Heart left ventricle (tissue), 16 donors: ENCODE measurements around the gene CAMTA2. TPM values are rescaled to one million over a fixed set of nuclear protein-coding genes. Genes with fewer than 3 reads are reported as not detected.

Experiments
- ATAC-seq, 4 donors: fragments of 200-7000 bp; cut with Tn5 transposase; one replicate each; pipeline ENCODE4 v1.9.1; 2020 to 2022; ENCODE audit warnings: moderate library complexity in 4 of 4, mild to moderate bottlenecking in 3 of 4, moderate number of reproducible peaks in 1 of 4
- DNase-seq, 5 donors: peaks; one replicate each; pipeline ENCODE4 v3.0.0-alpha.2; 2020
- H3K27ac ChIP-seq, 12 donors: fragments of 200-600 bp; sonication (generic) in 4 of 12; one replicate each; pipeline versions ENCODE4 v1.5.0 to v1.8.0; 2016 to 2022; ENCODE audit warnings: mild to moderate bottlenecking in 2 of 12
- H3K27me3 ChIP-seq, 9 donors: fragments of 200-600 bp; sonication (generic) in 2 of 9; one replicate each; pipeline versions ENCODE4 v1.5.1 to v1.8.0; 2016 to 2022; ENCODE audit warnings: mild to moderate bottlenecking in 3 of 9
- H3K36me3 ChIP-seq, 9 donors: fragments of 200-600 bp; sonication (generic) in 2 of 9; one replicate each; pipeline versions ENCODE4 v1.5.0 to v1.8.0; 2018 to 2022; ENCODE audit warnings: mild to moderate bottlenecking in 2 of 9
- H3K4me1 ChIP-seq, 12 donors: fragments of 200-600 bp; sonication (generic) in 4 of 12; one replicate each; pipeline versions ENCODE4 v1.5.0 to v1.8.0; 2016 to 2022; ENCODE audit warnings: mild to moderate bottlenecking in 3 of 12
- H3K4me3 ChIP-seq, 12 donors: fragments of 200-600 bp; sonication (generic) in 4 of 12; one replicate each; pipeline versions ENCODE4 v1.5.0 to v1.8.0; 2017 to 2022; ENCODE audit warnings: mild to moderate bottlenecking in 9 of 12, moderate library complexity in 4 of 12
- H3K9me3 ChIP-seq, 12 donors: fragments of 200-600 bp; sonication (generic) in 4 of 12; one replicate each; pipeline versions ENCODE4 v1.5.0 to v1.8.0; 2016 to 2022; ENCODE audit warnings: mild to moderate bottlenecking in 1 of 12
- POLR2A ChIP-seq, 2 donors: fragments of 450-650 bp; IDR thresholded peaks; one replicate each; pipeline ENCODE4 v1.6.1; 2017; ENCODE audit warnings: antibody characterized with exemption in 2 of 2, mild to moderate bottlenecking in 2 of 2, moderate library complexity in 2 of 2
- WGBS, 4 donors: extraction: QIAGEN DNeasy Blood & Tissue Kit in 2 of 4; methylation state at CpG; one replicate each; pipeline versions ENCODE4 v1.1.5 to v1.1.7; 2013 to 2018; 5-methylcytosine and 5-hydroxymethylcytosine counted together
- intact Hi-C, 10 donors: fragments of 100-400 bp; cut with DNase I; formaldehyde crosslinking; loops; one replicate each; pipeline versions ENCODE4 v1.11.1 to v1.14.2; 2022
- polyA plus RNA-seq, 2 donors: library from polyadenylated mRNA; stranded (reverse); fragments of 200-250 nt; gene quantifications; one replicate each; pipeline ENCODE4 v1.2.3, GENCODE V29; 2013
- total RNA-seq, 9 donors: library from RNA; depleted of rRNA in 2 of 9; stranded (reverse); fragments of >200 nt in 2 of 9; fragmentation: NEBNext Ultra II Directional in 3 of 9; extraction: Animal tissue kit (Norgen Biotek cat#: 25700) in 3 of 9; gene quantifications; one replicate each; pipeline versions ENCODE4 v1.1.0 to v1.2.4, GENCODE V29; 2016 to 2023
- TF ChIP-seq, protein P1 (sequence below), 12 donors: fragments of 200-600 bp; sonication (generic) in 4 of 12; IDR thresholded peaks; one replicate each; pipeline versions ENCODE4 v1.5.0 to v1.8.0; 2018 to 2022; ENCODE audit warnings: antibody characterized with exemption in 12 of 12, mild to moderate bottlenecking in 5 of 12
- donor health status: ischemic (EF 13 %, LVEDD 7.1; RV severe dilation, severe dysfunction).
- donor health status: healthy with polysubstance abuse.
- donor health status: DM: no; HTN: yes; CAD: no.
- donor health status: DM: no; HTN: no; CAD: no.
- donor health status: ischemic (EF 25% LVEDD 6.9; RV normal size, moderate dysfunction).
- donor health status: ischemic (EF 25% LVEDD 5.7; RV mildly dilated, moderate dysfunction).
- donor health status: healthy.
- donor health status: DM: yes; HTN: yes; CAD: no.
- donor health status: ischemic (EF 35%, LVEDD 5.7; RV mildly dilated, moderate dysfunction).
- donor health status: nonischemic (EF 11% LVEDD 7.7; RV severe dilation, severe dysfunction).
- donor health status: DM: yes; HTN: yes; CAD: no.
- donor health status: PGD.
- donor health status: ischemic (EF 29% LVEDD 5.4; RV normal size, mild dysfunction).
- donor health status: nonischemic (EF 23%, LVEDD 6.1; RV moderate dilation, normal function).

The CAMTA2 gene
- total and polyA plus RNA-seq, 11 donors = 25.2 to 108 (median 33.7) TPM

DNA sequence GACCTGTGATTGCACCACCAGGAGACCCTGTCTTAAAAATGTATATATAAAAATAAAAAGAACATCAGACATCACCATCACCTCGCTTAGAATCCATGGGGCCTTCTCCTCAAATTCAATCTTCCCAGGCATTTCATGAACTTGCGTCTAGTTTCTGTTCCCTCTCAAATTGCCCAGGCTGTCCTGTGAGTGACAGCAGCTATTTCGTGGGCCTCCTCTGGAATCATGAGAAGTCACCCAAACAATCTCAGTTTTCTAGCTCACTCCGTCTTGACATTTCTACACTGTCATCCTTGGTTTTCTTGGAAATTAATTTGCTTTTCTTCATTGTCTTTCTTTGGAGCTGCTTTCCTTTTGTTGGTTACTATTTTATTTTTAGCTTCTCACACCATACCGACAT, 40.4 kb upstream of the CAMTA2 start:
- Histone ChIP-seq H3K4me3 (no peak overlapping the region), H3K36me3 (peaks cover 0 to 22% (median 16%) of the 10 kb centered on the region in 9 donors), H3K27me3 (no peaks in the 10 kb centered on the region), H3K4me1 (peaks cover 0 to 20% (median 2%) of the 10 kb centered on the region in 12 donors), H3K9me3 (no peaks in the 10 kb centered on the region), H3K27ac (no peak overlapping the region)
- ATAC-seq (no peak), DNase-seq (no peak)
- TF ChIP-seq POLR2A (IDR thresholded peaks at IDR 0.05) = no peak
- TF ChIP-seq, protein P1, sequence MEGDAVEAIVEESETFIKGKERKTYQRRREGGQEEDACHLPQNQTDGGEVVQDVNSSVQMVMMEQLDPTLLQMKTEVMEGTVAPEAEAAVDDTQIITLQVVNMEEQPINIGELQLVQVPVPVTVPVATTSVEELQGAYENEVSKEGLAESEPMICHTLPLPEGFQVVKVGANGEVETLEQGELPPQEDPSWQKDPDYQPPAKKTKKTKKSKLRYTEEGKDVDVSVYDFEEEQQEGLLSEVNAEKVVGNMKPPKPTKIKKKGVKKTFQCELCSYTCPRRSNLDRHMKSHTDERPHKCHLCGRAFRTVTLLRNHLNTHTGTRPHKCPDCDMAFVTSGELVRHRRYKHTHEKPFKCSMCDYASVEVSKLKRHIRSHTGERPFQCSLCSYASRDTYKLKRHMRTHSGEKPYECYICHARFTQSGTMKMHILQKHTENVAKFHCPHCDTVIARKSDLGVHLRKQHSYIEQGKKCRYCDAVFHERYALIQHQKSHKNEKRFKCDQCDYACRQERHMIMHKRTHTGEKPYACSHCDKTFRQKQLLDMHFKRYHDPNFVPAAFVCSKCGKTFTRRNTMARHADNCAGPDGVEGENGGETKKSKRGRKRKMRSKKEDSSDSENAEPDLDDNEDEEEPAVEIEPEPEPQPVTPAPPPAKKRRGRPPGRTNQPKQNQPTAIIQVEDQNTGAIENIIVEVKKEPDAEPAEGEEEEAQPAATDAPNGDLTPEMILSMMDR (IDR thresholded peaks at IDR 0.05) = no peak
- intact Hi-C loops = no loop called here
- 75 to 78% (median 76%) methylated on average over 5 of the region's 5 CpGs for WGBS, 4 donors

DNA sequence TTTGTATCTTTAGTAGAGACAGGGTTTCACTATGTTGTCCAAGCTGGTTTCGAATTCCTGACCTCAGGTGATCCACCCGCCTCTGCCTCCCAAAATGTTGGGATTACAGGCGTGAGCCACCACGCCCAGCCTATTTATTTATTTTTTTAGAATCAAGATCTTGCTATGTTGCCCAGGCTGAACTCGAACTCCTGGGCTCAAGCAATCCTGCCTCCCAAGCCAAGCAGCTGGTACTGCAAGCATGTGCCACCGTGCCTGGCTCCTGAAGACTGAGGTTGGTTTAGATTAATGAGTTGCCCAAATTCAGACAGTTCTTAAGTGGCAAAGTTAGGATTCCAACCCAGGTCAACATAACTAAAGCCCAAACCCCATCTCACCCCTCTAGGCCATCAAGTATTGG, 39.8 kb upstream of the CAMTA2 start:
- ATAC-seq (no peak), DNase-seq (no peak)
- no peaks in the 10 kb centered on the region for H3K9me3 ChIP-seq
- WGBS, 4 donors = 82 to 94% (median 91%) methylated on average over 6 of the region's 6 CpGs
- peaks cover 0 to 15% (median 2%) of the 10 kb centered on the region in 12 donors for H3K4me1 ChIP-seq
- H3K27ac ChIP-seq = no peak overlapping the region
- H3K27me3 ChIP-seq = no peaks in the 10 kb centered on the region
- H3K4me3 ChIP-seq = no peak overlapping the region
- intact Hi-C loops = no loop called here
- TF ChIP-seq, protein P1 (IDR thresholded peaks at IDR 0.05) = no peak
- TF ChIP-seq POLR2A (IDR thresholded peaks at IDR 0.05) = no peak
- H3K36me3 ChIP-seq = peaks cover 0 to 28% (median 22%) of the 10 kb centered on the region in 9 donors

DNA sequence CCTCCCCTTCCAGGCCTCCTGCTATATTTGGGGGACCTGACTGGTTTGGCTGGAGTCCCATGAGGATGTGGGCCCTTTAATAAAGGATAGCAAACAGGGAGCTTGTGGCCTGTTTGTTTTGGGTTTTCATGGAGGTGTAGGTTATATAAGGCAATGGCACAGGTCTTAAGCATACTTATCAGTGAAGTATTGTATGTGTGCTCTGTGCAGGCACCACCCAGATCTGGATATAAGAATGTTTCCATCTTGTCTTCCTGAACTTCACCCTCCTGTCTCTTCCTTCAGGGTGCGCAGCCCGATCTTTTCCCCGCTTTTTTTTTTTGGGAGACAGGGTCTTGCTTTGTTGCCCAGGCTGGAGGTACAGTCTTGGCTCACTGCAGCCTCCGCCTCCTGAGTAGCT, 37.1 kb upstream of the CAMTA2 start:
- intact Hi-C loops = loop anchor here in 1 of 10 donors (5.0 kb wide), 1 partner anchor 38 kb away; no protein-coding TSS in a partner anchor
- H3K4me1 ChIP-seq = peaks cover 0 to 5% (median 0%) of the 10 kb centered on the region in 12 donors
- no peaks in the 10 kb centered on the region for H3K27me3 ChIP-seq
- no peak for ATAC-seq
- DNase-seq = no peak
- no peak overlapping the region for H3K27ac ChIP-seq
- no peaks in the 10 kb centered on the region for H3K9me3 ChIP-seq
- no peak overlapping the region for H3K4me3 ChIP-seq
- WGBS, 4 donors = 92 to 97% (median 96%) methylated on average over 4 of the region's 4 CpGs
- TF ChIP-seq, protein P1 (IDR thresholded peaks at IDR 0.05) = no peak
- TF ChIP-seq POLR2A (IDR thresholded peaks at IDR 0.05) = no peak
- peaks cover 0 to 55% (median 49%) of the 10 kb centered on the region in 9 donors for H3K36me3 ChIP-seq

DNA sequence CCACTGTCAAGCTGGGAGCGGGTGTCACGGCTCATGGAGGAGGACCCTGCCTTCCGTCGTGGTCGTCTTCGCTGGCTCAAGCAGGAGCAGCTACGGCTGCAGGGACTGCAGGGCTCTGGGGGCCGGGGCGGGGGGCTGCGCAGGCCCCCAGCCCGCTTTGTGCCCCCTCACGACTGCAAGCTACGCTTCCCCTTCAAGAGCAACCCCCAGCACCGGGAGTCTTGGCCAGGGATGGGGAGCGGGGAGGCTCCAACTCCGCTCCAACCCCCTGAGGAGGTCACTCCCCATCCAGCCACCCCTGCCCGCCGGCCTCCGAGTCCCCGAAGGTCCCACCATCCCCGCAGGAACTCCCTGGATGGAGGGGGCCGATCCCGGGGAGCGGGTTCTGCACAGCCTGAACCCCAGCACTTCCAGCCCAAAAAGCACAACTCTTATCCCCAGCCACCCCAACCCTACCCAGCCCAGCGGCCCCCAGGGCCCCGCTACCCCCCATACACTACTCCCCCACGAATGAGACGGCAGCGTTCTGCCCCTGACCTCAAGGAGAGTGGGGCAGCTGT, 36.2 kb upstream of the CAMTA2 start:
- Histone ChIP-seq H3K27me3 (no peaks in the 10 kb centered on the region), H3K9me3 (no peaks in the 10 kb centered on the region), H3K27ac (no peak overlapping the region), H3K4me1 (peaks cover 0 to 10% (median 0%) of the 10 kb centered on the region in 12 donors), H3K4me3 (no peak overlapping the region), H3K36me3 (peaks cover 0 to 65% (median 59%) of the 10 kb centered on the region in 9 donors)
- TF ChIP-seq POLR2A (IDR thresholded peaks at IDR 0.05) = no peak
- TF ChIP-seq, protein P1 (IDR thresholded peaks at IDR 0.05) = no peak
- ATAC-seq (peak in 2 of 4 donors; percentile 9 to 20), DNase-seq (no peak)
- intact Hi-C loops = loop anchor here in 1 of 10 donors (5.0 kb wide), 1 partner anchor 39 kb away; no protein-coding TSS in a partner anchor
- 80 to 93% (median 91%) methylated on average over 4 to 29 of the region's 29 CpGs for WGBS, 4 donors
